ENCODE measurements around the gene TRAPPC3L.

The TRAPPC3L gene

GRCh38 chr6:116545651-116546050, at the start of gene TRAPPC3L:
TRAPPC3L (minus strand) TSS chr6:116545684; CDS start chr6:116545514, 170 bp downstream.
- no peak for DNase-seq (ENCODE audit: low read depth)

- DNase-seq (ENCODE audit: low read depth): no peak
Observed at GRCh38 chr6:116595247-116595646, 49.8 kb upstream of the TRAPPC3L start.

- DNase-seq (ENCODE audit: low read depth): no peak
Observed at GRCh38 chr6:116586738-116587137, 41.3 kb upstream of the TRAPPC3L start.

GRCh38 chr6:116586276-116586675, 40.8 kb upstream of the TRAPPC3L start:
- DNase-seq (ENCODE audit: low read depth): no peak

DNA sequence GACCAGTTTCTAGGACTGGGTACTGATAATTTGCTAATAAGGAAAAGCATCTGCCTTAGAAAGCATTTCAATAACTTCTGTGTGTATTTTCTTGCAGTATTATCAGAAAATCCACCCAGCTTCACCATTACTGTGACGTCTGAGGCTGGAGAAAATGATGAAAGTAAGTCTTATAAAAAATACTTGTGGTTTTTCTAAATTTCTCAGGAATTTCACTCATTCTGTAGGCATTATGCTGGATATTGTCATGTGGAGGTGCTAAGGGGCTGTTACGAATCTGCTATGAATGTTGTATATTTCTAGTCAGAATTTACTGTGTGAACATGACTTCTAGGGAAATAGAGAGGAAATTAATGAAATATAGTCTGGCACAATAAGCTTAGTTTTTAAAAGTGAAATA, 34.7 kb upstream of the TRAPPC3L start:
- no peak for DNase-seq (ENCODE audit: low read depth)

DNA sequence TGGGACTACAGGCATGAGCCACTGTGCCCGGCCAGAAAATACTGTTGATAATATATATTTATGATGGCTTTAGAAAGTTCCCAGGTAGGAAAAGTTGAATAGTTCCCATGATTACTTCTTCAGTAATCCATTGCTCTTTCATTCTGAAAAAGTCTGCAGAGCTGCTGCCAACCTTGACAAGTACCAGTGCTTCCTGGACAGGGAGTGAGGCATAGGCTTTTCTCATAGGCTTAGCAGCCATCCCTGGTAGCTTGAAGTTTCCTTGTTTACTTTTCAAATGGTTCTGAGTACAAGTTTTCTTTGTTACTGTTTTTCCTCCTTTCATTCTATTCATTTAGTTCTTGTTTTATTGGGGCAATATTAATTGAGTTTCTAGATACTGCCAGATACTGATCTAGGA, 33.7 kb upstream of the TRAPPC3L start:
- no peak for DNase-seq (ENCODE audit: low read depth)

GRCh38 chr6:116578335-116578734, 32.9 kb upstream of the TRAPPC3L start:
- no peak for DNase-seq (ENCODE audit: low read depth)

GRCh38 chr6:116577486-116577885, 32.0 kb upstream of the TRAPPC3L start:
- DNase-seq (ENCODE audit: low read depth): no peak

- no peak for DNase-seq (ENCODE audit: low read depth)
Observed at GRCh38 chr6:116575227-116575626, 29.7 kb upstream of the TRAPPC3L start.

DNA sequence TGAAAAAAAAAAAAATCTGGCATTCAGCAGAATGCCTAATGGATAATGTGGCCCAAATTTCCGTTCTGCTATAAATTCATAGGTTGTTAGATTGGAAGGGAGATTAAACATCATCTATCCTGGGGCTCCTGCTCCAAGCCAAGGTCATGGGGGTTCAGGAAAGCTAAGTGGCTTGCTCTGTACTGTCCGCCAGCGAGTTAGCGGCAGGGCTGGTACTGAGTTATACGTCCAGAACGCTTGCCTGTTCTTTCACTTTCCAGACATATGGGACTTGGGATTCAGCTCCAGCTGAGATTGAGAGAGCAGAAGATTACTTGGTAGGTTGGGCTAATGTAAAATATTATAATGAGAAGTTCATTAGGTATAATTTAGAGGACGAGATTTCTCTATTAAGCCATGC, 26.7 kb upstream of the TRAPPC3L start:
- DNase-seq (ENCODE audit: low read depth): no peak

DNA sequence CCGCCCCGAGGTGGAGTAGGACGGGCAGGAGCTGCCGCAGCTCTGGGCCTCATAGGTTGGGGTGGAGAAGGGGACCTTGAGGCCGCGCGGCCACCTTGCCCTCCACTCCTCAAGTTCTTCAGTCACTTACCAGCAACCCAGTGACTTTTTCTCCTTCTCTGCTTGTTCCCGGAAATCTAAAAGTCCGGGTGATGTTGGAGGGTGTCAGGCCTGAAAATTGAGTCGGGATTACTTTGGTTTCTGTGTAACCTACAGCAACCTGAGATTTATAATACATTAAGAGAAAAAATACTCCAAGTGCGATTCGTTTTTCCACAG, 26.2 kb upstream of the TRAPPC3L start:
- no peak for DNase-seq (ENCODE audit: low read depth)

DNA sequence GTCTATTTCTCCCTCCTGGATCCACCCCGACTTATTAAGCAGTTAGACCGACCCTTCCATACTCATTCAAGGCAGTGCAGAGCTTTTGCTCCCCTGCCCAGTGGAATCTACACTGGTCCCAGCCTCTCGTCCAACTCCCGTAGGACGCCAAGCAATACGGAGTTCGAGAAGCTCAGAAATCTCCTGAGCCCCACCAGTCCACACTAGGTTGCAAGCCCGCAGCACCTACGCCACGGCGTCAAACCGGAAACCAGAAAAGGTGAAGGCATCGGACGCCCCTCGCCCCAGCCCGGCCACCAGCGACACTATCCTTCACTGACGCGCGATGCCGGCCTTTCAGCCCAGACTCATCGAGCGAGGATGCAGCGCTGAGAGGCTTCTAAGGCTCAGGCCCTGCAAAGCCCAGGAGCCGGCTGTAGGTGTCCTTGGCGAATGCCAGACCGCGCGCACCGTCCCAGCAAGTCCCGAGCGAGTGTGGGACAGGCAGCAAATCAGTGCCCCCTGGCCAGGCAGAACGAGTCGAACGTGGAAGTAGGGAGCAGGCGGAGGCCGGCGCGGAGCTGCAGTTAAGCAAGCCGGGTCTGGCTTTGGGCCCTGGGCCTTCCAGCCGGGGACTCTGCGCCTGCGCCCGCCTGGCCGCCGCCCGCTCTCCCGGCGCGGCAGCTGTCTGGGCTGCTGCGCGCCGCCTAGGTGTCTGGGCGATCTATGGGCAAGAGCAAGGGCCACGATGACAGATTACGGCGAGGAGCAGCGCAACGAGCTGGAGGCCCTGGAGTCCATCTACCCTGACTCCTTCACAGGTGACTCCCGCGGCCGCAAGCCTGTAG, 25.6 kb upstream of the TRAPPC3L start, which contains the start of gene RWDD1:
Gene RWDD1, plus strand, starts transcription at position 649 of the 827 bp plus-strand sequence. Its CDS starts 79 bp downstream, at position 728.
- peak; percentile 95 for DNase-seq (ENCODE audit: low read depth)

DNA sequence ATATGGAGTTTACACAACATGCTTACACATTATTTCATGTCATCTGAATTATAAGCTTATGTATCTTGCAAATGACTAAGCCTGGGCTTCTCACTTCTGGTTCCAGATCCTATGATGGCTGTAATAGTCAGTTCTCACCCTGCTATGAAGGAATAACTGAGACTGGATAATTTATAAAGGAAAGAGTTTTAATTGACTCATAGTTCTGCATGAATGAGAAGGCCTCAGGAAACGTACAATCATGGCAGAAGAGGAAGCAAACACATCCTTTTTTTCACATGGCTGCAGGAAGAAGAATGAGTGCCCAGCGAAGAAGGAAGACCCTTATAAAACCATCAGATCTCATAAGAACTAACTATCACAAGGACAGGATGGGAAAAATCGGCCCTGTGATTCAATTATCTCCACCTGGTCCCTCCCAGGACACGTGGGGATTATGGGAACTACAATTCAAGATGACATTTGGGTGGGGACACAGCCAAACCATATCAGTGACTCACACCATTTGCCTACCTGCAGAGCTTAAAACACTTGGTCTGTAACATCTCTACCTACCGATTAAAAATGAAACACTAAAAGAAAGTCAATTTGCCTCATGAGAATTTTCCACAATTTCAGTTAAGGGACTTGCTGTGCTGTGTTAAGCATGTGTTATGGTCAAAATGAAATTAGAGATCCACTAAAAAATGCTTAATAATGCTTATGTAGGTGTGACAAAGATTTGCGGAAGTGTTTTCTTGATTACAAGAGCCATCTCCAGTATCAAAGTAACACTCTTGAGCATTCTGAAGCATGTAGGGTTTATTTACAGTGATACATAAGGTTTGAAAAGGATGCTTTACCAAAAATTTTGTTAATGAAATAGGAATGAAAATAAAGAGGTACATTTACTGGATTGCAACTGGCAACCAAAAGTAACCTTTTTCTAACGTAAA, 23.6 kb upstream of the TRAPPC3L start:
- no peak for DNase-seq (ENCODE audit: low read depth)

GRCh38 chr6:116568111-116568510, 22.6 kb upstream of the TRAPPC3L start:
- no peak for DNase-seq (ENCODE audit: low read depth)

DNA sequence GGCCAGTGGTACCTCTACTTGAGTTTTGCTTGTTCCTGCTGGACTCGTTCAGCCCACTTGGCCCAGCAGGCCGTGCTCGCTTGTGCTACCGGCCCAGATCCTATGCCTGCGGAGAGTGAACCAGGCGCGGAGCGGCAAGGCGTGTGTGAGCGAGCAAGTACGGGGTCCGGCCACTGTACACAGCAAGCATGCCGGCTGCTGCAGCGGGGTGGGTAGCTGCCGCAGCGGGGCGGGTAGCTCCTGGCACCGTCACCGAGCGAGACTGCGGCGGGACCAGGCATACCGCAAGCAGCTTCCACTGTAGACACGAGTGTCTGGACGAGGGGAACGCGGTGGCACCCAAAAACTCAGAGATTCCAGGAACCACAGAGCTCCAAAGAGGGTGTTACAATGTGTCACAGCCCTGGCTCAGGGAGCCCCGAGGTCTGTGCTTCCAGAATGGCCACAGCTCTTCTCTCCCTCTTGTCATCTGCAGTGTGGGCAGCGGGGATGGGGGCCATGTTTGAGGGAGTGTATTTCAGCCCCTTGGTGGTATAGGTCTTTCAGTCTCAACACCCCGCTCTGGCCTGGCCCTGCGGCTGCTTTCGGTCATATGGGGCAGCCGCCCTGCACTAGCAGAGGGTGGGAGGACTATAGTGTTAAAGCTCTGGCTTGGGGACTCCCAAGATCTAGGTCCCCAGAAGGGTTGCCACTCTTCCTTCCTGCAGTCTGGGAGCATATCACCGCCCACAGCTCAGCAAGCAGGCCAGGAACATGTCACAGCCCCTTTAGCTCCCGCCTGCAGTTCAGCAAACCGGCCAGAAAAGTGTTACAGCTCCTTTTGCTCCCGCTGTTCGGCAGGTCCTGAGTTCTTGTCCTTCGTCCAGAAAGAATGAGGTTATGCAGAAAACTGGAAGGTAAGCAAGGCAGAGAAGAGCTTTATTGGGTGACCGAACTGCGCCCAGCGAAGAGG, 19.7 kb upstream of the TRAPPC3L start:
- no peak for DNase-seq (ENCODE audit: low read depth)

DNA sequence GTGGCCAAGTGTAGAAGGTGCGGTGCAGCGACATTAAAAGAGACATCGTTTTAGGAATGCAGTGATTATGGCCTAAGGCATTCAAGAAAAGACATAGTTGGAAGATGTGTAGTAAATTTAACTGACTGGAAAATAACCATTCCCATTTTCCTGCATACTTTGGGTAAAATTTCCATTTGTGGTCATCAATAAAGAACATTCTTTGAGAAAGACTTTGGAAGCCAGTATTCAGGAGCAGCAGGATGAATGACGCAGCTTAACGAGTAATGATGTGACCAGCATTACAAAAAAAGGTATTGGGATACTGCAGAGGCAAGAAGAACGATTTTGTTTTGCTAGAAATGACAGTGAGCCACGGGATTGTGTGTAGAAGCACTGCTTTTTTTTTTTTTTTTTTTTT, 18.8 kb upstream of the TRAPPC3L start:
- peak; percentile 56 for DNase-seq (ENCODE audit: low read depth)

- no peak for DNase-seq (ENCODE audit: low read depth)
Observed at GRCh38 chr6:116563830-116564229, 18.3 kb upstream of the TRAPPC3L start.

DNA sequence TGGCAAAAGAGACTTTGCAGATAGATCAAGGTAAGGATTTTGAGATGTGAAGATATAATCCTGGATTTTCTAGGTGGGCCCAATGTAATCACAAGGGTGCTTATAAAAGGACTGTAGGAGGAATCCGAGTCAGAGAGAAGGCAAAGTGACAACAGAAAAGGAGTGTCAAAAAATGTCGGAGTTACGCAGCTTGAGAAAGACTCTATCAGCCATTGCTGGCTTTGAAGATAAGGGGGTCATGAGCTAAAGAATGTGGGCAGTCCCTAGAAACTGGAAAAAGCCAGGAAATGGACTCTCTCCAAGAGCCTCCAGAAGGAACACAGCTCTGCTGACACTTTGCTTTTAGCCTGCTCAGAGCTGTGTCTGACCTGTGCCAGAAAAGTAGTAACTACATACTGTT, 17.1 kb upstream of the TRAPPC3L start:
- no peak for DNase-seq (ENCODE audit: low read depth)

GRCh38 chr6:116562019-116562403, 16.5 kb upstream of the TRAPPC3L start:
- DNase-seq (ENCODE audit: low read depth): no peak

GRCh38 chr6:116561377-116562018, 16.0 kb upstream of the TRAPPC3L start:
- DNase-seq (ENCODE audit: low read depth): peak; percentile 67

GRCh38 chr6:116560130-116560529, 14.6 kb upstream of the TRAPPC3L start:
- DNase-seq (ENCODE audit: low read depth): no peak
